ENCODE results near the gene OPA1.

GRCh38 chr3:193638833-193639232 lies 45.8 kb downstream of the OPA1 start:
- no peak for TF ChIP-seq CTCF (IDR thresholded peaks at IDR 0.05)
- TF ChIP-seq POLR2A (IDR thresholded peaks at IDR 0.05) = no peak

Data from esophagus squamous epithelium (tissue), 4 donors.